B cell (primary cell): Measurements from ENCODE around the gene DNAJC6.

Experiments
- EZH2 ChIP-seq: IDR thresholded peaks from 2 replicates; pipeline ENCODE4 v1.6.1; 2012; ENCODE audit warnings: borderline replicate concordance, low read depth, mild to moderate bottlenecking, moderate library complexity, low read length; ENCODE audit not compliant: insufficient read depth, poor library complexity, severe bottlenecking
- TF ChIP-seq, protein P1 (sequence below): fragments of 200-600 bp; IDR thresholded peaks from one replicate; pipeline ENCODE4 v1.8.0; 2022; ENCODE audit warnings: antibody characterized with exemption, mild to moderate bottlenecking

DNA sequence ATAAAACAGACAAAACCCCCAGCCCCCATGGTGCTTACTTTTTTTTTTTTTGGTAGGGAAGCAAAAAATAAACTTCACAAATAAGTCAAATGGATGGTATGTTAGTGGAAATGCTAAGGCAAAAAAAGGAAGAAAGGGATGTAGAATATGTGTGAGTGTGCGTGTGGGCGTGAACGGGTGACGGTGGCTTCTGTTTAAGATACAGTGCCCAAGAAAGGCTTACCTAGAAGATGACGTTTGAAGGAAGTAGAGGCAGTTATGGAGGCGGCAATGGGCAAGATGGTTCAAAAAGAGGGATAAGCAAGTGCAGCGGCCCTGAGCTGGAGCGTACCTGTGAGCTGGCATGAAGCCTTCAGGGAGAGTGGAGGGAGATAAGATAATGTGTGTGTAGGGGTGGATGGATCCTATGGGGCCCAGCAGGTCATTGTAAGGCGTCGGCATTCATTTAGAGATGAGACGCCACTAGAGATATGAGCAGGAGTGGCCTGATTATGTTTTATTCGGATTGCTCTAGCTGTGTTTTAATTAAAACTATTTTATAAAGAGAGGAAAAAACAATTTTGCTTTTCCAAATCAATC, 131.1 kb downstream of the DNAJC6 start:
- TF ChIP-seq, protein P1, sequence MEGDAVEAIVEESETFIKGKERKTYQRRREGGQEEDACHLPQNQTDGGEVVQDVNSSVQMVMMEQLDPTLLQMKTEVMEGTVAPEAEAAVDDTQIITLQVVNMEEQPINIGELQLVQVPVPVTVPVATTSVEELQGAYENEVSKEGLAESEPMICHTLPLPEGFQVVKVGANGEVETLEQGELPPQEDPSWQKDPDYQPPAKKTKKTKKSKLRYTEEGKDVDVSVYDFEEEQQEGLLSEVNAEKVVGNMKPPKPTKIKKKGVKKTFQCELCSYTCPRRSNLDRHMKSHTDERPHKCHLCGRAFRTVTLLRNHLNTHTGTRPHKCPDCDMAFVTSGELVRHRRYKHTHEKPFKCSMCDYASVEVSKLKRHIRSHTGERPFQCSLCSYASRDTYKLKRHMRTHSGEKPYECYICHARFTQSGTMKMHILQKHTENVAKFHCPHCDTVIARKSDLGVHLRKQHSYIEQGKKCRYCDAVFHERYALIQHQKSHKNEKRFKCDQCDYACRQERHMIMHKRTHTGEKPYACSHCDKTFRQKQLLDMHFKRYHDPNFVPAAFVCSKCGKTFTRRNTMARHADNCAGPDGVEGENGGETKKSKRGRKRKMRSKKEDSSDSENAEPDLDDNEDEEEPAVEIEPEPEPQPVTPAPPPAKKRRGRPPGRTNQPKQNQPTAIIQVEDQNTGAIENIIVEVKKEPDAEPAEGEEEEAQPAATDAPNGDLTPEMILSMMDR = no peak
- no peak for TF ChIP-seq EZH2
